ENCODE results near the gene PRDX5.

DNA sequence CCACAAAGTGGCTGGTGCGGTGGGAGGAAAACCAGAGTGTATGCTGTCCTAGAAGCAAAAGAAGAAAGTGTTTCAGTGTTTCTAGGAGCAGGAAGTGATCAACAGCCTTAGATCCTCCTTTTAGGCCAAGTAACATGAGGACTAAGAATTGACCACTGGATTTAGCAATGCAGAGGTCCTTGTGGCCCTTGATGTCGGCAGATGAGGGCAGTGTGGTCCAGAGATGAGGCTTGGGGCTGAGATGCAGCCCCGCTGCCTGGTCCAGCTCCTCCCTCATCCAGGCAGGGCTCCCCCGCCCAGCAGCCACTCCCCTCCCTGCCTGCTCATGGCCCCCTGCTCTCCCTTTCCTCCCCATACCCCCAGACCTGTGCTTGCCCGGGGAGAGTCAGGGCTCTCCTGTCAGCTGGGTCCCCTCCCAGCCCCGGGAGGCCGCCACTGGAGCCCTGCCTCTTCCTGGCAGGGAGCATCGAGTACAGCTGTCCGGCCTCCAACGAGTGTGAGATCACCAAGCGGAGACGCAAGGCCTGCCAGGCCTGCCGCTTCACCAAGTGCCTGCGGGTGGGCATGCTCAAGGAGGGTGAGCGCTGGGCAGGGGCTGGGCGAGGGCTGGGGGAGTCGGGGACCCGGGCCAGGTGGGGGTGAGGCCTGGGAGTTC, 4.3 kb upstream of the PRDX5 start:
- no peak for TF ChIP-seq TEAD4 (IDR thresholded peaks at IDR 0.05)
- TF ChIP-seq FOXM1 (IDR thresholded peaks at IDR 0.05; ENCODE audit: borderline replicate concordance, low read depth), result no peak
- no peak for TF ChIP-seq CEBPB (IDR thresholded peaks at IDR 0.05)
- TF ChIP-seq CREB1 (IDR thresholded peaks at IDR 0.05; ENCODE audit: low read depth), result no peak
- no peak for TF ChIP-seq EGR1 (IDR thresholded peaks at IDR 0.05)
- TF ChIP-seq, protein P1, sequence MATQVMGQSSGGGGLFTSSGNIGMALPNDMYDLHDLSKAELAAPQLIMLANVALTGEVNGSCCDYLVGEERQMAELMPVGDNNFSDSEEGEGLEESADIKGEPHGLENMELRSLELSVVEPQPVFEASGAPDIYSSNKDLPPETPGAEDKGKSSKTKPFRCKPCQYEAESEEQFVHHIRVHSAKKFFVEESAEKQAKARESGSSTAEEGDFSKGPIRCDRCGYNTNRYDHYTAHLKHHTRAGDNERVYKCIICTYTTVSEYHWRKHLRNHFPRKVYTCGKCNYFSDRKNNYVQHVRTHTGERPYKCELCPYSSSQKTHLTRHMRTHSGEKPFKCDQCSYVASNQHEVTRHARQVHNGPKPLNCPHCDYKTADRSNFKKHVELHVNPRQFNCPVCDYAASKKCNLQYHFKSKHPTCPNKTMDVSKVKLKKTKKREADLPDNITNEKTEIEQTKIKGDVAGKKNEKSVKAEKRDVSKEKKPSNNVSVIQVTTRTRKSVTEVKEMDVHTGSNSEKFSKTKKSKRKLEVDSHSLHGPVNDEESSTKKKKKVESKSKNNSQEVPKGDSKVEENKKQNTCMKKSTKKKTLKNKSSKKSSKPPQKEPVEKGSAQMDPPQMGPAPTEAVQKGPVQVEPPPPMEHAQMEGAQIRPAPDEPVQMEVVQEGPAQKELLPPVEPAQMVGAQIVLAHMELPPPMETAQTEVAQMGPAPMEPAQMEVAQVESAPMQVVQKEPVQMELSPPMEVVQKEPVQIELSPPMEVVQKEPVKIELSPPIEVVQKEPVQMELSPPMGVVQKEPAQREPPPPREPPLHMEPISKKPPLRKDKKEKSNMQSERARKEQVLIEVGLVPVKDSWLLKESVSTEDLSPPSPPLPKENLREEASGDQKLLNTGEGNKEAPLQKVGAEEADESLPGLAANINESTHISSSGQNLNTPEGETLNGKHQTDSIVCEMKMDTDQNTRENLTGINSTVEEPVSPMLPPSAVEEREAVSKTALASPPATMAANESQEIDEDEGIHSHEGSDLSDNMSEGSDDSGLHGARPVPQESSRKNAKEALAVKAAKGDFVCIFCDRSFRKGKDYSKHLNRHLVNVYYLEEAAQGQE (IDR thresholded peaks at IDR 0.05; ENCODE audit: low read depth), result no peak
- no peak for TF ChIP-seq EP300 (IDR thresholded peaks at IDR 0.05; ENCODE audit: borderline replicate concordance)
- TF ChIP-seq TAF1 (IDR thresholded peaks at IDR 0.05; ENCODE audit: low read depth), result no peak
- TF ChIP-seq RAD21 (IDR thresholded peaks at IDR 0.05; ENCODE audit: low read depth), result no peak
- no peak for TF ChIP-seq ZBTB7A (IDR thresholded peaks at IDR 0.05; ENCODE audit: low read depth)
- TF ChIP-seq NFIC (IDR thresholded peaks at IDR 0.05), result no peak
- TF ChIP-seq, protein P2, sequence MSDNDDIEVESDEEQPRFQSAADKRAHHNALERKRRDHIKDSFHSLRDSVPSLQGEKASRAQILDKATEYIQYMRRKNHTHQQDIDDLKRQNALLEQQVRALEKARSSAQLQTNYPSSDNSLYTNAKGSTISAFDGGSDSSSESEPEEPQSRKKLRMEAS (IDR thresholded peaks at IDR 0.05), result no peak
